M059J (cell line): ENCODE measurements around the gene TM4SF1. TPM values are rescaled to one million over a fixed set of nuclear protein-coding genes. Genes with fewer than 3 reads are reported as not detected.
"Not testable (repeated sequence)": the region's sequence is repeated elsewhere in the genome, so short reads cannot be mapped to it uniquely, and the experiment has no call there.

Source experiments
- DNase-seq: peaks from one replicate; pipeline ENCODE4 v3.0.0-alpha.2; 2012; ENCODE audit warnings: low read depth
- total RNA-seq: library from RNA; depleted of rRNA; stranded (reverse); fragments of >200 nt; shearing (Covaris generic); gene quantifications from 2 replicates; pipeline ENCODE4 v1.2.3, GENCODE V29; 2014

The TM4SF1 gene
- total RNA-seq, 1 experiment from 2014 or later, result 188 TPM

GRCh38 chr3:149395107-149396089, 17.9 kb upstream of the TM4SF1 start:
- DNase-seq, result peak; percentile 80

DNA sequence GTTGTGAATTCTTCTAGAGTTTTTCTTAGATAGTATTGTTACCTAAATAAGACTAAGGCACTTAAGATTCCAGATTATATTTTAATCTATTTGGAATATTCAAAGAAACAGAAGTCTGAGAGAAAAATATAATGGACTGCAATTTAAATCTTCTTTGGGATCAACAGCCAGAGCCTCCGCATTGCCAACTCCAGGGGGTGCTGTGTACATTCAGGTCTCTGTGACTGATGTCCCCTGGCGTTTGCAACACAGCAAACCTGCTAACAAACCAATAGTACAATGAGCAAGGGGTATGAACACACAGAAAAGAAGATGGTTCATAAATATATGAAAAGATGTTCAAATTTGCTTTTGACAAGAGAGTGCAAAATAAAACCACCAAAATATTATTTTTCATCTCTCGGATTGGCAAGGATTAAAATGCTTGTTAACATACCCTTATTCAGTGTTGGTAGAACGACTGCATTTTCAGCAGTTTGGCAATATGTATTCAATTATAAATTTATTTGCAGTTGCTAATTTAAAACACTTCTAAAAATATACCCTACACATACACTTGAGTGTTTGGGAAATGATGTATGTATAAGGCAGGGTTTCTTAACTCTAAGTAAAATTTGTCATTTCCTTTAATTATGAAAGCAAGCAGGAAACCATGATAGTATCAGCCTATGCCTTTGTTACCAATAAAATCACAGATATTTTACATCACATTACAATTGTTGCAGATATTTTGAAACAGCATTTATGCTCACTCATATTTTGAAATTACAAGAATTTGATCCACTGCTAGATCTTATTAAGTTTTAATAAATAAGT, 16.1 kb upstream of the TM4SF1 start:
- peak; percentile 84 for DNase-seq

DNA sequence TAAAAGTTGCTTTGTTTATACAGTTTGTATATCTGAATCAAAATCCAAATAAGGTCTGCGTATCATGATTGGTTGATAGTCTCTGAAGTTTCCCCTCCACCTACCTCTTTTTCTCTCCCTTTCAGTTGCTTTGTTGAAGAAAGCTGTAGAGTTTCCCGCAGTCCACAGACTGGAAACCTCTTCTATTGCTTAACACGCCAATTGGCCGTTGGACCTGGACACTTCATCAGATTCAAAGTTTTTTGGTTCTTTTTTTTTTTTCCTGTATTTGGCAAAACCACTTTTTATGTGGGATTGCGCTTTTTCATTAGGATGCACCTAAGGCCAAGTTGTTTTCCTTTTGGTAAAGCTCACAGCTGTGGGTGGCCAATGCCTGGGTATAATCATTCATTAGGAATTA, 14.5 kb upstream of the TM4SF1 start:
- DNase-seq, result no peak

DNA sequence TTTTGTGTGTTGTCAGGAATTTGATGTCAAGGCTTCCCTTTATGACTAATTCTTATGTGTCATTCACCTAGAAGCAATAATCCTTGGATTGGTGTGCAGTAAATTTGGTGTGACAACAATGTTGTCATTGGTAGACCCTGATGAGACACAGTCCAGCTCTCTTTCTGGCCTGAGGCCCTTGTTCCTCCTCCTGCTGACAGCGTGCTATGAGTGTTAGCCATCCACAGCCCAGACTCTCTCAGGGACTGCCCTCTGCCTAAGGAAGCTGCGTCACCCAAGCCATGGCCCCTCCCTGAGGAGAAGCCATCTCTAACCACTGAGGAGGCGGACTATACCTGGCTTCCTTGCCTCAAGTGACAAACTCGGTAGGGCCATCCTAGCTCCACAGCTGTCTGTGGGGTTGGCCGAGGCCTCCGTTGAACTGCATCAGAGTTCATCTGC, 13.3 kb upstream of the TM4SF1 start:
- DNase-seq, result peak; percentile 95

DNA sequence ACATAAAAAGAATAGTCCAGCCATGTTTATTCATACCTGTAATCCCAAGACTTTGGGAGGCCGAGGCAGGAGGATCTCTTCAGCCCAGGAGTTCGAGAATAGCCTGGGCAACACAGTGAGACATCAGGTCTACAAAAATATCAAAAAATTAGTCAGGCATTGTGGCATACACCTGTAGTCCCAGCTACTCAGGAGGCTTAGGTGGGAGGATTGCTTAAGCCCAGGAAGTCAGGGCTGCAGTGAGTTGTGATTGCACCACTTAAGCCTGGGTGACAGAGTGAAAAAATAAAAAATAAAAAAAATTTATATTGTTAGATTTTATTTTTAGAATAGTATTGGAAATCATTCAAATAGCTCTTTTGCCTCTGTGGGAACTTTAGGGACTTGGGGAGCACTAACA, 12.8 kb upstream of the TM4SF1 start:
- no peak for DNase-seq

DNA sequence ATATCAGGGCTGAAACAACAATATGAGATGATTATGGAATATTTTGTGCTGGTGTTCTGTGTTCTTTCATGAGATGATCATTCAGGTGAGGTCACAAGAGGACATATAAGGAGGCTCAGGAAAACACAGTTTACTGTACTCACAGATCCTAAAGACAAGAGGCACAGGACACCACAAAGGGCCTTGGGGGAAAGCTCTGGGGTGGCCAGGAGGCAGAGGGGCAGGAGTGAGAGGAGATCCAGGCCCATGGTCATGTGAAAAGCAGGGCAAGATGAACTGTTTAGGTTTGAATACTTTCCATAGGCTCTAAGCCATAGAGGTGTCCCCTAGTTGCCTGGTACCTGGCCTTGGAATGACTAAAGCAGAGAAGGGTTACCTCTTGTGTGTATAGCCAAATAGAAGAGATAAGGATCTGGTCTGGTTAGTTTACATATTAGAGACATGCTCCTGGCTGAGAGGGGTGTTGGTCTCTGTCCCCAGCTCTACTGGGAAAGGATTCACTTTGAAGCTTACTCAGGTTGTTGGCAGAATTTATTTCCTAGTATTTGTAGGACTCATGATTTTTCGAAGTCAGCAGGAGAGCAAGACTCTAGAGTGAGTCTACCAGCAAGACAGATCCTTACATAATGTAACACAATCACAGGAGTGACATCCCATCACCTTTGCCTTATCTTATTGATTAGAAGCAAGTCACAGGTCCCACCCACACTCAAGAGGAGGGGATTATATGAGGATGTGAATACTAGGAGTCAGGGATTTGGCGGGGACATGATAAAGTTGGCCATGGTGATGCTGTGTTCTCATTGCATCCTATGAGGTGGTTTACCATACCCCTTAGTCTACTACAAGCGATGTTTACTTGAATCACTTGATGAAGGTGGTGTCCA, 11.3 kb upstream of the TM4SF1 start:
- peak; percentile 66 for DNase-seq

DNA sequence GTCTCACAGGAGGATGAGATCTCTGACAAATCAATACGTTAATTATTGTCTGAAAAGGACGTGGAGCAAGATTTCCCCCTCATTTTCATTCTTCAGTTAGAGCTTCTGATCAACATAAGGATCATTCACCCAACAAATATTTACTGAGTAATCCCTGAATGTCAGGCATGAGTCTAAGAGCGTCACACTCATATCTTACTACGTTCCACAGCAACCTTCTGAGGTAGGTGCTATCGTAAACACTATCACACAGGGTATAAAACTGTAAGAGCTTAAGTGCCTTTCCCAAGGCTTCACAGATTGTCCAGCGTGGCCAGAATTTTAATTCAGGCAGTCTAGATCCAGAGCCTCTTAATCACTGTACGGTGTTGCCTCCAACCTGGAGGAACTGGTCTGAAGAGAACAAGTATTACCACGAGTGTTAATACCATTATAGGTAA, 10.6 kb upstream of the TM4SF1 start:
- peak; percentile 93 for DNase-seq

GRCh38 chr3:149386299-149386606, 8.8 kb upstream of the TM4SF1 start:
- no peak for DNase-seq

DNA sequence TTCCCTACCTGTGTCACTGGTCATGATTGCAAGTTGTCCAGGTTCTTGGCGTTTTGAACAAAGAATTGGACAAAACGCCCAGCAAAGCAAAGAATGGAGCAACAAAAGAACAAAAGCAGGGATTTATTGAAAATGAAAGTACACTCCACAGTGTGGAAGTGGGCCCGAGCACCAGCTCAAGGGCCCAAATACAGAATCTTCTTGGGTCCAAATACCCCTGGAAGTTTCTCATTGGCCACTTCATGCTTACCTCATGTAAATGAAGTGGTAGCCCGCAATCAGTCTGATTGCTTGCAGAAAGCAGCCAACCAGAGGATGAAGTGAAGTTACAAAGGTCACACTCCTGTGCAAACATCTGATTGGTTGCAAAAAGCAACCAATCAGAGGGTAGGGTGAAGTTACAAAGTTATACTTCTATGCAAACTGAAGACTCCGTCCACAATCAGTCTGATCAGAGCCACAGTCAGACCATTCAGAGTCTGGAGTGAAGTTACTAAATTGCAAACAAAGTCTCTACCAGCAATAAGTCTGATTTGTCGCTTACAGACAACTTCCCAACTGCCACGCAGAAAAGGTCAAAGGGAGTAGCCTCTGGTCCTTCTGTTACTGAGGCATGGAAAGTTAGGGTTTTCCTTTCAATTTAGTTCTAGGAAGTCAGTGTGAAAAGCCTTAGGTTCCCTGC, 8.3 kb upstream of the TM4SF1 start:
- peak; percentile 32 for DNase-seq

- peak; percentile 93 for DNase-seq
These were observed 7.5 kb upstream of the TM4SF1 start for GRCh38 chr3:149384911-149385321.

DNA sequence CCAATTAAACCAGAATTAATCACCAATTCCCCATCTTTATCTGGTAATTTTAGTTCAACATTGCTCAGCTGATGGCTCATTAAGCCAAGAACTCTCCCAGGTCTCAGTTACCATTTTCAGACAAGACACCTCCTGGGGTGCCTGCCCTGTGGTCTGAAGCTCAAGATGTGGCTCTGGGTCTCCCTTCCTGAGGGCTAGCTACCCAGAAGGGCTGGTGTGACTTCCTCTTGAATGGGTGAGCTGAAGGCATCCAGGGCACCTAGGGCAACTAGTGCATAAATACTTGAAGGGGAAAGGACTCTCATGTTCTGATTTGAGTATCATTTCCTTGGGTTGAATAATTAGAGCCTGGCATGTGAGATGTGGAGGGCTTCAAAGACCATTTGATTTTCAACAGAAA, 6.7 kb upstream of the TM4SF1 start:
- DNase-seq, result no peak

DNA sequence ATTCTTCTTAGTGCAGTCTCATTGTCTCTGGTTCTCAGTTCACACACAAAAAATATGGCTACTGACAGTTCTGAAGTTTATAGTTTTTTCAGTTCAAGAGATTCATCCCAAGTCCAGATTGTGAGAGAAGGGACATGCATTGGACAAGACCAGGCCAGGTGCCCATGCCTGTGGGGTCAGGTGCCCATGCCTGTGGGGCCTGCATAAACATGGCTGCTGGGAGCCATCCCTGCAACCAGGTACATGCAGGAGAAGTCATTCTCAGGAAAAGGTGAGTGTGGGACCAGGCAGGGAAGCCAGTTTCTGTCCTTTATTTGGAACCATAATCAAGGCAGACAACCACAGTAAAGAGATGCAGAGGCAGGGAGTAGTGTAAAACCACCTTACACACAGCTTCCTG, 6.3 kb upstream of the TM4SF1 start:
- no peak for DNase-seq

DNA sequence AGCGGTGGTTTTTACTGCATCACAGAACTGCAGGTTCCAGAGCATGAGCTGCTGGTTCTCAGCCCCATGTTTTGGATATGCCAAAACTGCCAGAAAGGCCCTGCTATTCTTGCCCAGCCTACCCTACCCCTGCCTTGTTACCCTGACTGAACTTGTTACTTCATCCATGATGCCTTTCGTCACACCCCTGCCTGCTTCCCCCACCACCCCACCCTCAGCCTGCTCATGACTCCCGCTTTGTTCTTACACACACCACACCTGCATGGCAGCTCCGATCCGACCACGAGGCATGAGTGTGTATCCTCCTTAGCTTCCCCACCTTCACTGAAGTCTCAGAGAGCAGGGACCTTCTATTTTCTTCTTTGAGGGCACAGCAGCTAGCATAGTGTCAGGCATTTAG, 5.1 kb upstream of the TM4SF1 start:
- DNase-seq, result no peak

DNA sequence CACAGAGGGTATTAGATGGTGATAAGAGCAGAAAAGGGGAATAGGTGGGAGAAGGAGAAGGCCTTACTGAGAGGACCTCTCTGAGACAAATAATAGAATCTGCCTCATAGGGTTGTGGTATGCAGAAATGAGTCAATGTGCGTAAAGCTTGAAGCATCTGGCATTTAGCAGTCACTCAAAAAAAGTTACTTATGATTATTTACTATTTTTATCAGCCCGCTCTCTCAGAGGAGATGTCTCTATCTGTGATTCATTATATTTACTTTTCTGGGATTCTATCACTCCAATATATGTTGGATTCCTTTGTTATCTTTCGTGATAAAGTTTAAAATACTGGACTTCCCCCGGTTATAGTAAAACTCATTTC, 4.6 kb upstream of the TM4SF1 start:
- peak; percentile 85 for DNase-seq

DNA sequence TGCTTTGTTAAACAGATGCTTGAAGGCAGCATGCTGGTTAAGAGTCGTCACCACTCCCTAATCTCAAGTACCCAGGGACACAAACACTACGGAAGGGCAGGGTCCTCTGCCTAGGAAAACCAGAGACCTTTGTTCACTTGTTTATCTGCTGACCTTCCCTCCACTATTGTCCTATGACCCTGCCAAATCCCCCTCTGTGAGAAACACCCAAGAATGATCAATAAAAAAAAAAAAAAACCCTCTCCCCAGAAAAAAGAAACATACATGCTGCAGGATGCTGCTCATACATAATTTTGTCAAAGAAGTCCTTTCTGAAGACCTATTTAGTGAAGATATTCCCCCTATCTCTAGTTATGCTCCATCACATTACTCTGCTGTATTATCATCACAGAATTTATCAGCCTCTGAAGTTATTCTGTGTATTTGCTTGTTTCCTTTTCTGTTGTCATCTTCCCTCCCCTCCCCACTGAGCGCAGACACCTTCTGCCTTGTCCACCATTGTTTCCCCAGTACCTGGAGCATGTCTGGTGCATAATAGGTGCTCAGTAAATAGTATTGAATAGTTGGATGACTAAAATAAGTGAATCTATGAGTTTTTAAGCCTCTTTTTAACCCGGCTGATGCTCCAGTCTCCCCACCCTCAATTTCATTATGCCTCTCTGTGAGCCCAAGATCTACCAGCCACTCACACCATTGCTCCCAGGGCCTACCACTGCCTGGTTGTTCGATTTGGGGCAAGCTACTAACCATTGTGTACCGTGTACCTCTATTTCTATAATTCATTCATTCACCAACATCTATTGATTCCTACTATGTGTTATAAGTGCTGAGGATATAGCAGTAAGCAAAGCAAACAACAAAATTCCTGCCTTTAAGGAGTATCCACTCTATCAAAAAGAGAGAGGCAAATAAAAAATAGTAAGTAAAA, 4.0 kb upstream of the TM4SF1 start:
- DNase-seq, result no peak

- DNase-seq, result not testable (repeated sequence)
These were observed 2.8 kb upstream of the TM4SF1 start for GRCh38 chr3:149380220-149380619.

DNA sequence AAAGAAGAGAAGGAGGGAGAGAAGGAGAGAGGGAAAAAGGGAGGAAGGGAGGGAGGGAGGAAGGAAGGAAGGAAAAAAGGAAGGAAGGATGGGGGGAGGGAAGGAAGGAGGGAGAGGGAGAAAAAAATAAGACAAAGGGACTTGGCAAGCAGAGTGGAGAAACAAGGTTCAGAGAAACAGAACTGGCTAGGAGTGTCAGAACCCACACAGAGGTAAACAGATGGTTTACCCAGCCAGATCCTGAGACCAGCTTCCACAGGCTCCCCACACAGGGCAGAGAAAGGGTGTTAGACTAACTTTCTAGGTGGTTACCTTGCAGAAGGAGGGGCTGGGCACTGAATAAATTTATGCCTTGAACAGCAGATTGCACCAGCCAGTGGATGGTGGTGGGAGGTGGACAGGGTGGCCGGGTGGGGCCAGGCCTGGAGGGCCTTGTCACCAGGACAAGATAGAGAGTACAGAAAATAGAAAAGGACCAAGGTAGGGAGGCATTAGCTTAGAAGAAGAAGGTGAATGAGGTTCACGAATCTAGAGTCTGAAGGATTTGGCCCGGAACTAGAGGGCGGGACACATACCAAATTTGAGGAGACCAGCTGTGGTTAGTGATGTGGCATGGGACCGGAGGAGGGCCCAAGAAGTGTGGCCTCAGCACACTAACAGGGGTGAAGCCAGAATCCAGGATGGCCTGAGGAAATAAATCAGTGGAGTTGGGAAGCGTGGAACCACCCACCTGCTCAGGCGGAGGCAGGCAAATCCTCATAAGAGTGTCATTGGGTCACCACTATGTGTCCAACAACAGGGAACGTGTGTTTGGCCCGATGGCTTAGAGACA, 1.2 kb upstream of the TM4SF1 start:
- peak; percentile 45 for DNase-seq

DNA sequence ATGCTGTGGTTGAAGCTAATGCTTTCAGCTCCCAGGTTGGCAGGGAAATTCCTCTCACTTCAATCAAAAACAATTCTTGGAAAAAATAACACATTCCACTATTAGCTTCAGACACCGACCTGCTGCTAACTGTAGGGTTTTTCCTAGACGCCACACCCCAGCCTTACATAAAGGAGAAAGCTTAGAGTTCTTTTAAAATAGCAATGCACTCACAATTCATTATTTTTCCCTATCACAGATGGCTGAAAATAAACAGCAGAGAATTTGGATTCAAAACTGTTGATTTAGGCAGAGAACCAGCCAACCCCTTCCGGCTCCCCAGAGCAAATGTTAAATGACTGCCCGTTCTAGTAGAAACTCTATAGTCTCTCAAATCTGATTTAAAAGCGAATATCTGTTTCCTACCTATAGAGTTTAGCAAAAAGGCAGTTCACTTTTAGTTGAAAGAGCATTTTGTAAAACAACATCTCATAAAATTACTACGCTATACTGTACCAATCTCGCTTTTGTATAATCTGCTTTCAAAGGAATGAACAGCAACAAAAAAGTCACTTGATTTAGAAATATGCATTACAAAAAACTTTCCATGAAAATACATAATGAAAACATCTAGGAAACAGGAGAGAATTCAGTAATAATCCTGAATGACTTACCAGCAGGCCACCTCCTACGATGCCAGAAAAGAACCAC, 586 bp downstream of the TM4SF1 start:
- DNase-seq, result peak; percentile 58
